AML-193 (cell line): Measurements from ENCODE around the gene MRFAP1L1.
A peak's percentile ranks its signal among the peaks of the same experiment; 100 is the strongest.
"Not testable (repeated sequence)": the region's sequence is repeated elsewhere in the genome, so short reads cannot be mapped to it uniquely, and the experiment has no call there.

Experiments
- DNase-seq, 2 experiments: peaks; one replicate each; lab custom pipeline; 2025; lab: John Stamatoyannopoulos, UW

MRFAP1L1 gene

DNA sequence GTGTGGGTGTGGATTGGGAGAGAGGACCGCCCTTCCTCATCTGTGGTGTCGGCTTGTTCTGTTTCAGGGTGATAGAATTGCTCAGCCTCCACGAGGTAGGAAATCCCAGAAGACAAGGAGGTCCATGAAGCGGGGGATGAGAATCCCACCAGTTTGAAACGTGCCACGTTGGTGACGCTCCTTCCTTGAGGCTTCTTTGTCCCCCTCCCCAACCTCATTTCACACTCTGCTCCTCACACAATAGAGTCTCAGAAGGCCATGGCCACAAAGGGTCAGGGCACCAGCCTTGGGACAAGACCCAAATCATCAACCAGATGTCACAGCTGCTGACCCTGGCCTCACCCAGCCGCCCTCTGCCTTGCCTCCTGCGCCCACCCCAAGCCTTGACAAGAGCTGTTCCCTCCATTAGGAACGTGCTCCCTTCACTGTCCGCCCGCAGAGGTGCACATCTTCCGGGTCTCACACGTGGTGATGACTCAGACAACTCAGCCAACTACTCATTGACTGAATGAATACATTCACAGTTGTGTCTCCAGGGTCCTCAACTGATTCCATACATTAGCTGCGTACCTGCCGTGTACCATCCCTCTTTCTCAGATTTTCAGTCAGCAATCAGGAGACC lies 24.6 kb upstream of the MRFAP1L1 start:
- DNase-seq, result no peak

DNA sequence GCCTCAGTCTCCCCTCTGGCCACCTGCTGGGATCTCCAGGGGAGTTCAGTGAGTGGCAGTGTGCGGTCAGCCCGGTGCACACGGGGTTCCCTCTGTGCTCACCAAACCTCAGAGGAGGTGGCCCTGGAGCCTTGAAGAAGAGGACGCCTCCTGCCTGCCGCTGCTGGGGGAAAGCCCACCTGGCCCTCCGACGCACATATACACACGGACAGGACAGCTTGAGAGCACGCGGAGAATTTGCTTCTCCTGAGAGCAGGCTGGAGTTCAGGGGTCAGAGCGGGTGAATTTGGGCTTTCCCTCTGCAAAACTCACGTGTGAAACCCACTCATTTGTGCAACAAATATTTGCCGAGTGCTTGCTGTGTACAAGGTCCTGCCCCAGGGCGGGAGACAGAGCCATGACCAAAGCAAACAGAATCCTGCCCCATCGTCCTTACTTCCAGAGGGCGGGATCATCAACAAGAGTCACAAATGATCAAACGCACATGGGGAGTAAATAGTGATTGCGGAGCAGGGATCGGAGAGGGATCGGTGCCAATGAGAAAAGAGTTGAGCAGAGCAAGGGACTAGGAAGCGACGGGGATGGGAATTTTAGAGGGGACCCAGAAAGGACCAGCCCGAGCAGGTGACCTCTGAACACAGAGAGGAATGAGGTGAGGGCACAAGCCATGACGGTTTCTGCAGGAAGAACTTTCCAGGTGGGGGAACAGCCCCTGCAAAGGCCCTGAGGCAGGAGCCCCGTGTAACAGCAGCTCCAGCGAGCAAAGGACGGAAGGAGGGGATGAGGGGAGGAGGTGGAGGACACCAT lies 23.9 kb upstream of the MRFAP1L1 start:
- no peak for DNase-seq

DNA sequence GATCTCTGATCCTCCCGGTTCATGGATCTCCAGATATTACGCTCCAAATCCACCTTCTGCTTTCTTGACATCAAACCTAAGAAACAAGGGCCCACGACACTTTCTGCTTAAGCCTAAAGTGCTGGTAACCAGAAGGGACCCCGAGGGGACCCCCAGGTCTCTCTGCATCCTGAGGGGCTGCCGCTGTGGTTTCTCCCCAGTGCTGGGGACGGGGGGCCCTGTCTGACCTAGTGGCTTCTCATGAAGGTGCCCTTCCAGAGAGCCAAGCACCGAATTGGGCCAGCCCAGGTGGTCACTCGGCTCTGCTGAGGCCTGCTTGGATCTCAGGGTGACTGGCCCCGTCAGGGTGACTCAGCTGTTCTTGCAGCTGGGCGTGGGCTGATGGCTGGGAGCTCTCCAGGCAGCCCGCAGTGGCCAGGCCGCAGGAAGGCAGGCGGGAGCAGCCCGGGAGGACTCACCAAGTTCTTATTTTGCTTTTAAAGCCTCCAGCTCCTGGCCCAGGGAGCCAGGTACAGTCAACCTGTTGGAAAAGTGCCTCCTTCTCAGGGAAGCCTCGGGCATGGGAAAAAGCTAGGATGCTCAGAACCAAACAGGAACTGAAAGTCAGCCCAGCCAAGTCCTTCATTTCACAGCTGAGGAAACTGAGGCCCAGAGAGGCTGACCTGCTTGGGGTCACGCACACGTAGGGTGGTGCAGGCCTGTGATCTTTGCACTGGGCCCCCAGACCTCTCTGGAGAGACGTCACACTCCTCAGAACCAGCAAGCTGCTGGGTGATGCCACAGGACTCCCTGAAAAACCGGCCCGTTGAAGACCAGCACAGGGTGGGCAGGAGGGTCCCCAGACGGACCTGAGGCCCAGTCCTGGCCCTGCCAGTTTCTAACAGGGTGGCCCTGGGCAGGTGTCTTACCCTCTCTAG lies 23.0 kb upstream of the MRFAP1L1 start:
- DNase-seq, result no peak

DNA sequence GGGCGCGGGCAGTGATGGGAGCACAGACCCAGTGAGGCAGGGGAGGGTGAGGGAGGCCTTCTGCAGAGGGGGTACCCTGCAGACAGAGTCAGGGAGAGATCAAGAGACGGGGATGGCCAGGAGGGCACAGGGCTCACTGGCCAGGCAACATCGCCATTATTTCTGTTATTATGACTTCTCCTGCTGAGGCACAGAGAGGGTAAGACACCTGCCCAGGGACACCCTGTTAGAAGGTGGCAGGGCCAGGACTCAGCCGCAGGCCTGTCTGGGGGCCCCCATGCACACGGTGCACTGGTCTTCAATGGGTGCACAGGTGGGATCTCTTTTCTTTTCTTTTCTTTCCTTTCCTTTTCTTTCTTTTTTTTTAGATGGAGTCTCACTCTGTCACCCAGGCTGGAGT lies 22.1 kb upstream of the MRFAP1L1 start:
- DNase-seq, result no peak

DNA sequence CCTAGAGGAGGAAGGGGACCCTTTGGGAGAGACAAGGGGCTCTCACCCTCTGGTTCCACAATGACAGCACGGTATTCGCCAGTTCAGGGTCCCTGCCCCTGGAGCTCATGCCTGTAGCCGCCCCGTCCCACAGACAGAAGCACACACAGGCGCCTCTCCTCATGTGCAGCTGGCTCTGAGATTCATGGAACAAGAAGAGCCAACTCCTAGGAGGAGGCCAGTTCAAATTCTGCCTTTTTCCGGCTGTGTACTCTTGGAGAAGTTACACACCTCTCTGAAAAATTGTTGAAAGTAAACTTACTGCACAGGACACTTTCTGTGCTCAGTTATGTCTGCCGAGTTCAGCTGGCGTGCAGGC lies 21.6 kb upstream of the MRFAP1L1 start:
- DNase-seq, result no peak

DNA sequence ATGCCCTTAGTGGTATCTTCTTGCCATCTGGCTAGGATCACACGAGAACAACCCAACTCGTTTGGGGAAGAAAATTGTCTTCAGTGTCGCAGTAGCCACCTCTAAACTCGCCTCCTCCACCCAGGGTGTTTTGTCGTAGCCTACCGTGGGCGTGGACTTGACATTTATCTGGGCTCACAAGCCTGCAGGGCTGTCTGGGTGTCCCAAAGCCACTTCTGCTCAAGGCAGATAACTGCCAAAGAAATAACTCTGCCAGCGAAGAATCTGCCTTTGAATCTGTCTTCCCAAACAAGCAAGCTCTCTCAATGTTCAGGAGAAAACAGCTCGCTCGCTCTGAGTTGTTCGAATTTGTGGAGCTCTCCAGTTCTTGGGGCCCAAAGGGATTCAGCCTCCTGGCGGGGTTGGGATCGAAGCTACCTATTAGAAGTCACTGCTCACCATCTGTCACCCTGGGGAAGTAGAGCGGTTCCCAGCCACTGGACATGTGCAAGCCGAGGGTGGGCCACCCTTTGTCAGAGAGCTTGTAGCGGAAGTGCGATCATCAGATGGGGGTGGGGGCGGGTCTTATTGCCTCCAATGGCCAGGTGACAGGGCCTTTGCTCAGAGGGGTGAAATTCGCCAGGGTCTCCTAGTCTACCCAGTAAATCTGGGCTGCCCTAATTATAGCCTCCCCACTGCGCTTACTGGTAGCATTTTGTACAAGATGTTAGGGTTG lies 21.1 kb upstream of the MRFAP1L1 start:
- no peak for DNase-seq

DNA sequence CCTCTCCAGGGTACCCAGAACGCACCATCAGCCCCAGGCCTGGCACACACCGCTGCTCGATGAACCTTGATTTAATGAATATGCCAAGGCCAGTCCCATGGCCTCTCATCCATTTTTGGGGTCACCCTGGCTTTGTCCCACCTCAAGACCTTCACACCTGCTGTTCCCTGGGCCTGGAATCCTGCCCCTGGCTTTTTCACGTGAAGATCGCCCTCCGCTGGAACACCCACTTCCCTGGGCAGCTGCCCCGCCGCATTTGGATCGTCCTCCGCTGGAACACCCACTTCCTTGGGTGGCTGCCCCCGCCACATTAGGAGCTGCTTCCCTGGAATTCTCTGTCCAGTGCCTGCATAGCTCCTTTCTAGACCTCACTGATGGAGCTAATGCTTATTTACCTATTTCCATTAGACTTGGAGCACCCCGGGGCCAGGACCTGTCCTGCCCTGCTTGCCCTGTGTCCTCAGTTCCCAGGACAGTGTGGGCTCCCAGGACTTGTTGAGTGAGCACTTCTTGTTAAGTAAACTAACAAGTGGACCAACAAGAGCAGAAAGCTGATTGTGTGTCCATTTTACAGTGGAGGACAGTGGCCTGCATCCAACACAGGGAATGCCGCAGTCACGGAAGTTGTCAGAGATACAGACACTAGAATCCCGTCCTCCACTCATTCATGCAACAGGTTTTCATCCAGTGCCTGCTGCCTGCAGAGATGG lies 18.8 kb upstream of the MRFAP1L1 start:
- DNase-seq, result no peak

DNA sequence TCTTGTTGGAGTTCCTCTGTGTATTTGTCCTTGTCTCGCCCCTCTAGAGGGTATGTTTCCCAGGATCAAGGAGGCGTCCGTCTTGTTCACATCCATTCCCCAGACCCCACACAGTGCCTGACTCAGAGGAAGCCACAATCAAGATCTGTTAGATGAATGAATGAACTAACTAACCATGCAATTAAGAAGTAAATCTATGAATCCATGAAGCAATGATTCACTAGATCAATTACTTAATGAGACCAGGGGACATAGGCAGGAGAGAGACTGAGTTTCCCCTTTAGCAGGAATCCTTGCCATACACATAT lies 18.2 kb upstream of the MRFAP1L1 start:
- no peak for DNase-seq

DNA sequence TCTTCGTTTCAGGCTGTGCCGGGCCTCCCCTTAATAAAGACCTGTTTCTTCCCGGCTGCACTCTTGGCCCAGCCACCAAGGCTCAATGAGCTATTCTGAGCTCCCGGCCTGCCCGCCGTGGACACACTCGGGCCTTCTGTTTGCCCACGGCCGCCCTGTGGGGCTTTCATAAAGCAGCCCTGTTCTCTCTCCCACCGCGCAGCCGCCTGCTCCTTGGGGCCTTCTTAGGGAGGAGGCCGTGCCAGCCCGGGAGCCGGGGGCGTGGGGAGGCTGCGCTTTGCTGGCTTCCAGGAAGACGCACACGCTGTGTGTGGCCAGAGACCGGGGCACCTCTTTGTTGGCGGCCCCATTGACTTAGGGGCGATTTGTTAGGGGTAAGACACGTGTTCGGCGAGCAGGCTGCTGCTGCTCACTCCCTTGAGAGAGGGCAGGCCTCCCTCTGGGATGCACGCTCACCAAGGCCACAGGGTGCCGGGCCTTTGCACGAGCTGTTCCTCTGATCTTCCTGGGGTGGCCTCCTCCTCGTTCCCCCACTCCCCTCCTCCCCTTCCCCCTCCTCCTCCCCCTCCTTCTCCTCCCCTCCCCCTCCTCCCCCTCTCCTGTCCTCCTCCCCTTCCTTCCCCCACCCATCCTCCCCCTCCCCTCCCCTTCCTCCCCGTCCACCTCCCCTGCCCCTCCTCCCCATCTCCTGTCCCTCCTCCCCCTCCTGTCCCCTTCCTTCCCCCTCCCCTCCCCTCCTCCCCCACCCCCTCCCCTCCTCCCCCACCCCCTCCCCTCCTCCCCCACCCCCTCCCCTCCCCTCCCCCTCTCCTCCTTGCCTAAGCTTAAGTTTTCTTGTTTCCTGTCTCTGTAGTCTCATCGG lies 17.6 kb upstream of the MRFAP1L1 start:
- no peak for DNase-seq

DNA sequence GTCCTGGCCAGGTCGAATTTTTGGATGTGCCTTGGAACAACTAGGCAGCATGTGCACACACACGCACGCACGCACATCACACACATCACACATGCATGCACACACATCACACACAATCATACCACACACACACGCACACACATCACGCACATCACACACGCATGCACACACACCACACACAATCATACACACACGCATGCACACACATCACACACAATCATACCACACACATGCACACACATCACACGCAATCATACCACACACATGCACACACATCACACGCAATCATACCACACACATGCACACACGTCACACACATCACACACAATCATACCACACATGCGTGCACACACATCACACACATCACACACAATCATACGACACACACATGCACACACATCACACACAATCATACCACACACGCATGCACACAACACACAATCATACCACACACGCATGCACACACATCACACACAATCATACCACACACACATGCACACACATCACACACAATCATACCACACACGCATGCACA lies 15.8 kb upstream of the MRFAP1L1 start:
- not testable (repeated sequence) for DNase-seq

DNA sequence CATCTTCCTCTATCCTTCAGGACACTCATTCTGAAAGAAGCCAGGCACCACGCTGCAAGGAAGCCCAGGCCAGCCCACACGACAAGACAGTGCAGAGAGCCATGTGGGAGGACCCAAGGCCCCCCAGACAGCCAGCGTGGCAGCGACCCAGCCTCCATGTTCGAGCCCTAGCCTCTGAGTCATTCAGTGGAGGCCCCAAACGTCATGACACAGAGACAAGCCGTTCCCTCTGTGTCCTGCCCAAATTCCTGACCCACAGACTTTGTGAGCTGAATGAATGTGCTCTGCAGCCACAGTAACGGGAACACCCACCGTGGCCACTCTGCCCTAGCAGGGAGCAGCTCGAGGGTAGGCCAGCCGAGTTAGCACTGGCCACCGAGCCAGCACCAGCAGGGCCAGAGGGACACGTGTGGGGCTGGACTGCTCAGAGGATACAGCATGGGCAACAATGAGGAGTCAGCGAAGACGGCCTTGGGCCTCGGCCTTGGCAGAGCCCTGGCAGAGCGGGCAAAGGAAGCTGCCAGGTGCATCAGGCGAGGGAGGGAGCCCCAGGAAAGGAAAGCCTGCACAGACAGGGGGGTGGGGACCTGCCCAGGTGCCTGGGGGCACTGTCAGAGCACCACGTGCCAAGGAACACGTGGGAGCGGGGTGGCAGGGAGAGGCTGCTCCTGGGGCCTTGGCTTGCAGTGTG lies 14.9 kb upstream of the MRFAP1L1 start:
- no peak for DNase-seq

DNA sequence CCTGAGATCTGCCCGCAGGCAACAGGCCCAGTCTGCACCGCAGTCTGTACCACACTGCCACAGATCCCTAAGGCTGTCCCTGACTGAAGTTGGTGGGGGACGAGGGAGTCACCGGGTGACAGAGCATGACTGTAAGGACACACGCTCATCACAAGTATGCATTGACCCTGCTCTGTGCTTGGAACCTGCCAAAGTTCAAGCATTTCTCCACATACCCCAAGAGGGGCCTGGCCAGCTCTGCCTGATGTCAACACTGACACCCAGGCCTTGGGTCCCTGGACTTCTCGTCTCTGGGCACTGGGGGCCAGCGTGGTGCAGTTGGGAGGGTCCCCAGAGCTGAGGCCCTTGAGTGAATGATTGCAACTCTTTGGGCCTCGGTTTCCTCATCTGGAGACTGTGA lies 14.2 kb upstream of the MRFAP1L1 start:
- no peak for DNase-seq

DNA sequence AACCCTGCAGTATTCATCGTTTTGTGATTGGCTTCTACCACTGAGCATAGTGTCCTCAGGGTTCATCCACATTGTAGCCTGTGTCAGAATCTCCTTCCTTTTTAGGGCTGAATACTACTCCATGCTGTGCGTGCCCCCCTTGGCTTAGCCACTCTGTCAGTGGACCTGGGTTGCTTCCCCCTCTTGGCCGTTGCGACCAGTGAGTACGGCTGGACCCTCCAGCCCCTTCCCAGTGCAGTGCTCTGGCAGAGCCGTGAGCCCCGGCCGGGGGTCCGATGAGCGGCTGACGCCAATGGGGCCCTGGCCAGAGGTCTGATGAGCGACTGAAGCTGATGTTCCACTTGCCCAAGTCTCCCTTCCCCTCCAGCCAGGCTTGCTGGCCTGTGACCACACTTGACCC lies 13.2 kb upstream of the MRFAP1L1 start:
- DNase-seq, result no peak

DNA sequence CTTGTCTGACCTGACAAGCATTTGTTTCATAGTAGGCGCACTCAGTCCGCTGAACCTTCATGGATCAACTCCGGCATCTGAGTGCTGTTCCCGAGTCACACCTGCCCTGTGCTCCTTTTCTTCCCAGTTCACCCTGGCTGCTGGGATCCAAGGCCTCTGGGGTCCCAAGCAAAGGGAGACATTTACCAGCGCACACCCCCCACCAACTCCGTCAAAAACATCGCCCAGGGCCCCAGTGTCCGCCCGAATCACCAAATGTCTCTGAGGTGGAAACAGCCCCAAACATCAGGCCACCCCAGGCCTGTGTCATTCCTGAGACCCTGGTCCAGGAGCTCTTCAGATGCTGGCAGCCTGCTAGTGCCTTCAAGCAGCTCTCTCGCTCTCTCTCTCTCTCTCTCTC lies 11.5 kb upstream of the MRFAP1L1 start:
- no peak for DNase-seq

DNA sequence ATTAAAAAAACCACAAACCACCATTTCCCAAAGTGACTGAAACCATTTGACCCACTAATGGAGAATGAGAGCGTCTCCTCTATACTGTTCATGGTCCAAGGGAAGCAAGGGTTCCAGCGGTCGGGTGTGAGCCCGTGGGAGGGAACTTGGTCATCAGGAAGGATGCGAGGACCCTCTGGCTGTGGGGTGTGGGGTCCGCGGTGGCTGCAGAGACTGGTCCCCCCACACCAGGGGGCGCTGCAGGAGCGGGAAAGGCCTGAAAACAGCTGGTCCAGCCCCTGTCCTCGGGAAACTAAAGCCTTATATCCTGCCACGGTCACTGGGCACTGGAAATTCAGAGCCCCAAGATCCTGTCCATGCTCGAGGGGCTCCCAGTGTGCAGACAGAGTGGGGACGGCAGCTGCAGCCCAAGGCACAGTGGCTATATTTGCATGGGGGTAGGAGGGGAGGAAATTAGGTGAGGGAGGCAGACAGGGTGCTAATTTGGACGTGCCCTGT lies 10.6 kb upstream of the MRFAP1L1 start:
- DNase-seq, result peak; percentile 29 to 65

DNA sequence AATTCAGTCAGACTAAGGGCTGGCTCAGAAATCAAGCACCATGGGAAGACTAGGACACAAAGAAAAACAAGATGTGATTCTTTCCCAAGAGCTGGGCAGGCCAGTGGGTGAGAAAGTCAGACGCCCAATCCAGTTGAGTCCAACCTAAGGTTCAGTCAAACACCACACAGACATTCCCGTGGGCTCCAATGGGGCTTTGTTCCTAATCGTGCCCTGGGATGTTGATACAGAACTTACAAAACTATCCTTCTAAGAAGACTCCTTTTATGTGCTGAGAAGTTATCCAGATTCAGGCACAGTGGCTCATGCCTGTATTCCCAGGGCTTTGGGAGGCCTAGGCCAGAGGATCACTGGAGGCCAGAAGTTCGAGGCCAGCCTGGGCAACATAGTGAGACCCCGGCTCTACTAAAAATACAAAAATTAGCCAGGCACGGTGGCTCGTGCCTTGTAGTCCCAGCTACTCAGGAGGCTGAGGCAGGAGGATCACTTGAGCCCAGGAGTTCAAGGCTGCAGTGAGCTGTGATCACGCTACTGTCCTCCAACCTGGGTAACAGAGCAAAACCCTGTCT lies 10.0 kb upstream of the MRFAP1L1 start:
- no peak for DNase-seq

DNA sequence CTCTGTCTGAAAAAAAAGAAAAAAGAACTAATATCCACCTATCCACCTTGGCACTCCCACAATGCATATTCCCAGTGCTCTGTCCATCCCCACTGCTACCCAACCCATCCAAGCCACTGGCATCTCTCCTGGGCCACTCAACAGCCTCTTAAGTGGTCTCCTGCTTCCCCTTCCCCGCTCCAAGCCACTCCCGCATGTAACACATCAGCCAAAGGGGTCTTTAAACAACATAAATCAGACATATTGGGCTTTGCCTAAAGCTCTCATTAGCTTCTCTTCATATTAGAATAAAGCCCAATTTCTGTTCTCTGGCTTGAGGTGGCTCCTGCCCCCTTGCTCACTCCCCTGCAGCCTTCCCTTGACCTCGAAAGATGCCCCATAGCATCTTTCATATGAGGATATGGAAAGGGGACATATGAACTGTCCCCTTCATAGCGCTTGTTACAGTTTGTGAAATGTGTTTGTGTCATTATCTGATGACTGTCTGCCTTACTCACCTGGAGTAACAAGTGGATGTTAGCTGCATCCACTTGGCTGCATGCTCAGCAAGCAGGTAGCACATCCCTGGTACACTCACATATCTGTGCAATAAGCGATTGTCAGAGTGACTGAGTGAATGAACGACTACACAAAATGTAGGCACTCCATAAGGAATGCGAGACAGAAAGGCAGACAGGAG lies 9.4 kb upstream of the MRFAP1L1 start:
- no peak for DNase-seq

DNA sequence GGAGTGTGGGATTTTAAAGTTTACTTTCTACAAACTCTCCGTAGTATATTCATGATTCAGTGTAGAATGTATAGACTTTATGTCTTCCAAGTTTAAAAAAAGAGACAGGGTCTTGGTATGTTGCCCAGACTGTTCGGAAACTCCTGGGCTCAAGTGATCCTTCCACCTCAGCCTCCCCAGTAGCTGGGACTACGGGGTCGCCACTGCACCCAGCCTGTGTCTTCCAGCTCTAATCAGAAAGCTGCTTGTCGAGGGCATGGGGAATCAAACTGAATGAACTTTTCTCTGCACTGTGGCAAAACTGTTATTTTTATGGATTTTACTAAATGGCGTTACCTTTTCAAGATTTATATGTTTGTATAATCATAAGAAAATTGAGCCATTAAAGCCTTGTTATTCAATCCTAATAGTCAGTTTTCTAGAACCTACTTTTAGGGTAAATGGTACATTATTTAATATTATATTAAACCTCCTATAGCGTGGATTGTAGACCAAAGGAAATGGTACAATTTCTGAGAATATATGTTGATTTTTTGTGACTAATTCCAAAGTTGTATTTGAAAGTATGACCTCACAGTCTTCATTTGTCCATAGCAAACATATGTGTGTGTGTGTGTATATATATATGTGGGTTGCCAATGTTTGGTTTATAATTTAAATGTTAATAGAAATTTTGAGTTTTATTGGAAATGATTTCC lies 7.4 kb upstream of the MRFAP1L1 start:
- no peak for DNase-seq
